Measurements from ENCODE around the gene RHOG.
"Not testable (repeated sequence)": the region's sequence is repeated elsewhere in the genome, so short reads cannot be mapped to it uniquely, and the experiment has no call there.

Gene RHOG

GRCh38 chr11:3807909-3808860, 32.6 kb downstream of the RHOG start, which contains the start of gene PGAP2:
Gene PGAP2 (plus strand): TSS chr11:3808560. CDS start chr11:3811260, 2,700 bp downstream.
- DNase-seq = peak; percentile 56

GRCh38 chr11:3803726-3804495, 36.8 kb downstream of the RHOG start:
- no peak for DNase-seq

GRCh38 chr11:3802011-3802790, 38.6 kb downstream of the RHOG start:
- no peak for DNase-seq

GRCh38 chr11:3799873-3800272, 40.9 kb downstream of the RHOG start:
- no peak for DNase-seq

GRCh38 chr11:3799143-3799542, 41.6 kb downstream of the RHOG start:
- DNase-seq = no peak

- DNase-seq = peak; percentile 99
Measured at GRCh38 chr11:3797329-3798090, 43.2 kb downstream of the RHOG start, which contains the start of gene NUP98. Gene NUP98 (minus strand): TSS chr11:3797554. CDS start chr11:3782117, 15,437 bp downstream.

GRCh38 chr11:3796801-3797328, 43.9 kb downstream of the RHOG start:
- no peak for DNase-seq

- DNase-seq = no peak
Measured at GRCh38 chr11:3796346-3796745, 44.4 kb downstream of the RHOG start.

- DNase-seq = no peak
Measured at GRCh38 chr11:3796002-3796311, 44.8 kb downstream of the RHOG start.

GRCh38 chr11:3795131-3796001, 45.4 kb downstream of the RHOG start:
- DNase-seq = no peak

GRCh38 chr11:3794387-3794786, 46.4 kb downstream of the RHOG start:
- DNase-seq = not testable (repeated sequence)

GRCh38 chr11:3786781-3787428, 53.9 kb downstream of the RHOG start:
- DNase-seq = no peak

- DNase-seq = no peak
Measured at GRCh38 chr11:3783611-3784010, 57.1 kb downstream of the RHOG start.

- no peak for DNase-seq
Measured at GRCh38 chr11:3782963-3783362, 57.8 kb downstream of the RHOG start.

GRCh38 chr11:3781423-3781822, 59.3 kb downstream of the RHOG start:
- DNase-seq = no peak
